HepG2 (cell line): ENCODE results near the gene DND1. TPM values are rescaled to one million over a fixed set of nuclear protein-coding genes. Genes with fewer than 3 reads are reported as not detected.

Source experiments
- ARNT2 ChIP-seq: sonication (generic); formaldehyde crosslinking; IDR thresholded peaks from 2 replicates; pipeline ENCODE4 v1.8.0; 2022; ENCODE audit warnings: mild to moderate bottlenecking, low read depth, missing genetic modification reagents, moderate library complexity
- DDIT3 ChIP-seq: sonication (generic); formaldehyde crosslinking; IDR thresholded peaks from 2 replicates; pipeline ENCODE4 v1.4.0; 2020; ENCODE audit warnings: mild to moderate bottlenecking, missing genetic modification reagents
- ELF4 ChIP-seq: sonication (generic); formaldehyde crosslinking; IDR thresholded peaks from 2 replicates; pipeline ENCODE4 v1.5.0; 2020; ENCODE audit warnings: missing genetic modification reagents, mild to moderate bottlenecking, moderate library complexity, borderline replicate concordance
- HOXD1 ChIP-seq: sonication (generic); formaldehyde crosslinking; IDR thresholded peaks from 2 replicates; pipeline ENCODE4 v1.5.0; 2020; ENCODE audit warnings: missing genetic modification reagents
- NFIC ChIP-seq: IDR thresholded peaks from 2 replicates; pipeline ENCODE4 v1.6.1; 2012; ENCODE audit warnings: mild to moderate bottlenecking, low read length, inconsistent platforms
- NR3C1 ChIP-seq: sonication (generic); formaldehyde crosslinking; IDR thresholded peaks from 2 replicates; pipeline ENCODE4 v1.4.0; 2020; ENCODE audit warnings: missing genetic modification reagents
- PHF21A ChIP-seq: sonication (generic); formaldehyde crosslinking; IDR thresholded peaks from 2 replicates; pipeline ENCODE4 v1.5.0; 2020; ENCODE audit warnings: mild to moderate bottlenecking, missing genetic modification reagents
- RNF219 ChIP-seq: sonication (generic); formaldehyde crosslinking; IDR thresholded peaks from 2 replicates; pipeline ENCODE4 v1.5.0; 2020; ENCODE audit warnings: mild to moderate bottlenecking, missing genetic modification reagents
- ZBTB25 ChIP-seq: IDR thresholded peaks from 2 replicates; pipeline ENCODE4 v1.6.1; 2018; ENCODE audit warnings: missing genetic modification reagents
- ZNF20 ChIP-seq: sonication (generic); formaldehyde crosslinking; IDR thresholded peaks from 2 replicates; pipeline ENCODE4 v1.4.0; 2020; ENCODE audit warnings: mild to moderate bottlenecking, moderate library complexity, missing genetic modification reagents
- ZNF446 ChIP-seq: sonication (generic); formaldehyde crosslinking; IDR thresholded peaks from 2 replicates; pipeline ENCODE4 v1.5.0; 2020; ENCODE audit warnings: mild to moderate bottlenecking, missing genetic modification reagents
- ZNF547 ChIP-seq: sonication (generic); formaldehyde crosslinking; IDR thresholded peaks from 2 replicates; pipeline ENCODE4 v1.5.1; 2020; ENCODE audit warnings: mild to moderate bottlenecking, missing genetic modification reagents
- ZNF550 ChIP-seq: sonication (generic); formaldehyde crosslinking; IDR thresholded peaks from 2 replicates; pipeline ENCODE4 v1.4.0; 2020; ENCODE audit warnings: mild to moderate bottlenecking, missing genetic modification reagents, borderline replicate concordance
- ZNF589 ChIP-seq: sonication (generic); formaldehyde crosslinking; conservative IDR thresholded peaks from 2 replicates; pipeline ENCODE4 v1.8.0; 2022; ENCODE audit warnings: mild to moderate bottlenecking, moderate library complexity, missing genetic modification reagents
- ZNF75D ChIP-seq: sonication (generic); formaldehyde crosslinking; IDR thresholded peaks from 2 replicates; pipeline ENCODE4 v1.8.1; 2023; ENCODE audit warnings: missing genetic modification reagents, mild to moderate bottlenecking, borderline replicate concordance
- polyA plus RNA-seq, 8 experiments: library from polyadenylated mRNA; depleted of rRNA in 3 of 8; stranded (reverse) in 7 of 8; unstranded in 1 of 8; fragments of >200 nt; fragmentation: Illumina TruSeq in 4 of 8; extraction: Trizol in 4 of 8; gene quantifications; 2 replicates each; pipeline versions ENCODE4 v1.2.1 to v1.2.3, GENCODE V29; 2011 to 2016; ENCODE audit warnings: low read depth in 4 of 8, missing spikeins in 1 of 8, mixed read lengths in 1 of 8; ENCODE audit not compliant: insufficient read depth in 1 of 8
- total RNA-seq, 5 experiments: library from RNA; depleted of rRNA; stranded (reverse); fragments of >200 nt; fragmentation: Illumina TruSeq; extraction: Trizol; gene quantifications; 2 replicates each; pipeline ENCODE4 v1.2.3, GENCODE V29; 2016; ENCODE audit warnings: low read depth in 1 of 5
- TF ChIP-seq, protein P1 (sequence below): IDR thresholded peaks from 2 replicates; pipeline ENCODE4 v1.6.1; 2016; ENCODE audit warnings: low read depth, borderline replicate concordance
- TF ChIP-seq, protein P2 (sequence below): sonication (generic); formaldehyde crosslinking; IDR thresholded peaks from 2 replicates; pipeline ENCODE4 v1.4.0; 2020; ENCODE audit warnings: missing genetic modification reagents, borderline replicate concordance
- TF ChIP-seq, protein P3 (sequence below): sonication (generic); formaldehyde crosslinking; IDR thresholded peaks from 2 replicates; pipeline ENCODE4 v1.4.0; 2020; ENCODE audit warnings: missing genetic modification reagents

DND1 gene
- total and polyA plus RNA-seq, 2 of the 13 experiments (the other 11 are each of a cell fraction or from before 2014, with no cell fraction given), result 0.48 to 0.55 TPM

GRCh38 chr5:140690941-140691924, 17.9 kb upstream of the DND1 start, which contains the start of the genes HARS1 and HARS2 (continued):
- TF ChIP-seq NR3C1 (CRISPR knock-in tag) (no peak), DDIT3 (CRISPR knock-in tag) (no peak), ZNF547 (CRISPR knock-in tag) (no peak), ARNT2 (peak; percentile 62), PHF21A (CRISPR knock-in tag) (peak; percentile 87), RNF219 (CRISPR knock-in tag) (no peak), ZBTB25 (CRISPR knock-in tag) (no peak; the same call in 1 of the 2 replicates), ELF4 (peak; percentile 94), NFIC (0 out of 2 replicates have a peak, but pooled peaks have one; percentile 16), ZNF589 (peak; percentile 85; the same call in 1 of the 2 replicates), ZNF550 (0 out of 2 replicates have a peak, but pooled peaks have one; percentile 43), ZNF446 (peak; percentile 64; the same call in 1 of the 2 replicates), HOXD1 (CRISPR knock-in tag) (peak; percentile 69; the same call in 1 of the 2 replicates), ZNF75D (no peak; the same call in 1 of the 2 replicates), ZNF20 (CRISPR knock-in tag) (no peak)
- TF ChIP-seq, protein P1, sequence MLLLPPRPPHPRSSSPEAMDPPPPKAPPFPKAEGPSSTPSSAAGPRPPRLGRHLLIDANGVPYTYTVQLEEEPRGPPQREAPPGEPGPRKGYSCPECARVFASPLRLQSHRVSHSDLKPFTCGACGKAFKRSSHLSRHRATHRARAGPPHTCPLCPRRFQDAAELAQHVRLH (CRISPR knock-in tag), result peak; percentile 96; the same call in 1 of the 2 replicates
- TF ChIP-seq, protein P2, sequence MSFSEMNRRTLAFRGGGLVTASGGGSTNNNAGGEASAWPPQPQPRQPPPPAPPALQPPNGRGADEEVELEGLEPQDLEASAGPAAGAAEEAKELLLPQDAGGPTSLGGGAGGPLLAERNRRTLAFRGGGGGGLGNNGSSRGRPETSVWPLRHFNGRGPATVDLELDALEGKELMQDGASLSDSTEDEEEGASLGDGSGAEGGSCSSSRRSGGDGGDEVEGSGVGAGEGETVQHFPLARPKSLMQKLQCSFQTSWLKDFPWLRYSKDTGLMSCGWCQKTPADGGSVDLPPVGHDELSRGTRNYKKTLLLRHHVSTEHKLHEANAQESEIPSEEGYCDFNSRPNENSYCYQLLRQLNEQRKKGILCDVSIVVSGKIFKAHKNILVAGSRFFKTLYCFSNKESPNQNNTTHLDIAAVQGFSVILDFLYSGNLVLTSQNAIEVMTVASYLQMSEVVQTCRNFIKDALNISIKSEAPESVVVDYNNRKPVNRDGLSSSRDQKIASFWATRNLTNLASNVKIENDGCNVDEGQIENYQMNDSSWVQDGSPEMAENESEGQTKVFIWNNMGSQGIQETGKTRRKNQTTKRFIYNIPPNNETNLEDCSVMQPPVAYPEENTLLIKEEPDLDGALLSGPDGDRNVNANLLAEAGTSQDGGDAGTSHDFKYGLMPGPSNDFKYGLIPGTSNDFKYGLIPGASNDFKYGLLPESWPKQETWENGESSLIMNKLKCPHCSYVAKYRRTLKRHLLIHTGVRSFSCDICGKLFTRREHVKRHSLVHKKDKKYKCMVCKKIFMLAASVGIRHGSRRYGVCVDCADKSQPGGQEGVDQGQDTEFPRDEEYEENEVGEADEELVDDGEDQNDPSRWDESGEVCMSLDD (CRISPR knock-in tag), result no peak
- TF ChIP-seq, protein P3, sequence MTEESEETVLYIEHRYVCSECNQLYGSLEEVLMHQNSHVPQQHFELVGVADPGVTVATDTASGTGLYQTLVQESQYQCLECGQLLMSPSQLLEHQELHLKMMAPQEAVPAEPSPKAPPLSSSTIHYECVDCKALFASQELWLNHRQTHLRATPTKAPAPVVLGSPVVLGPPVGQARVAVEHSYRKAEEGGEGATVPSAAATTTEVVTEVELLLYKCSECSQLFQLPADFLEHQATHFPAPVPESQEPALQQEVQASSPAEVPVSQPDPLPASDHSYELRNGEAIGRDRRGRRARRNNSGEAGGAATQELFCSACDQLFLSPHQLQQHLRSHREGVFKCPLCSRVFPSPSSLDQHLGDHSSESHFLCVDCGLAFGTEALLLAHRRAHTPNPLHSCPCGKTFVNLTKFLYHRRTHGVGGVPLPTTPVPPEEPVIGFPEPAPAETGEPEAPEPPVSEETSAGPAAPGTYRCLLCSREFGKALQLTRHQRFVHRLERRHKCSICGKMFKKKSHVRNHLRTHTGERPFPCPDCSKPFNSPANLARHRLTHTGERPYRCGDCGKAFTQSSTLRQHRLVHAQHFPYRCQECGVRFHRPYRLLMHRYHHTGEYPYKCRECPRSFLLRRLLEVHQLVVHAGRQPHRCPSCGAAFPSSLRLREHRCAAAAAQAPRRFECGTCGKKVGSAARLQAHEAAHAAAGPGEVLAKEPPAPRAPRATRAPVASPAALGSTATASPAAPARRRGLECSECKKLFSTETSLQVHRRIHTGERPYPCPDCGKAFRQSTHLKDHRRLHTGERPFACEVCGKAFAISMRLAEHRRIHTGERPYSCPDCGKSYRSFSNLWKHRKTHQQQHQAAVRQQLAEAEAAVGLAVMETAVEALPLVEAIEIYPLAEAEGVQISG, result peak; percentile 100
